HFFc6 (cell line): ENCODE measurements around the gene DRP2. TPM values are rescaled to one million over a fixed set of nuclear protein-coding genes. Genes with fewer than 3 reads are reported as not detected.
A peak's percentile ranks its signal among the peaks of the same experiment; 100 is the strongest.
"Not testable (repeated sequence)": the region's sequence is repeated elsewhere in the genome, so short reads cannot be mapped to it uniquely, and the experiment has no call there.

Experiments
- DNase-seq: peaks from one replicate; pipeline ENCODE4 v3.0.0-alpha.2; 2018
- H3K27ac Mint-ChIP-seq: 2 replicates; pipeline ENCODE4 v1.8.0; 2020; ENCODE audit warnings: mild to moderate bottlenecking, mixed read lengths
- H3K27me3 Mint-ChIP-seq: 2 replicates; pipeline ENCODE4 v1.8.0; 2021; ENCODE audit warnings: mild to moderate bottlenecking, moderate library complexity, mixed read lengths; ENCODE audit not compliant: insufficient read depth
- H3K36me3 Mint-ChIP-seq: 2 replicates; pipeline ENCODE4 v1.8.0; 2021; ENCODE audit warnings: low read depth, mixed read lengths
- H3K4me1 Mint-ChIP-seq: 2 replicates; pipeline ENCODE4 v1.8.0; 2020; ENCODE audit warnings: low read depth, mixed read lengths
- H3K4me3 Mint-ChIP-seq: 2 replicates; pipeline ENCODE4 v1.8.0; 2020; ENCODE audit warnings: mild to moderate bottlenecking, moderate library complexity, mixed read lengths
- H3K9me3 Mint-ChIP-seq: 2 replicates; pipeline ENCODE4 v1.8.0; 2020; ENCODE audit warnings: mild to moderate bottlenecking, mixed read lengths
- CTCF ChIP-seq: fragments of 200-600 bp; sonication (generic); IDR thresholded peaks from 2 replicates; pipeline ENCODE4 v1.5.0; 2021; ENCODE audit warnings: antibody characterized with exemption, mild to moderate bottlenecking
- long read RNA-seq: library from polyadenylated mRNA; unstranded; transcript quantifications from one replicate; pipeline ENCODE4 v2.0.0, GENCODE V29; 2019
- total RNA-seq, 6 experiments: library from RNA; stranded (reverse); fragmentation: NEBNext Ultra II Directional; extraction: Animal tissue kit (Norgen Biotek cat#: 25700); gene quantifications; 2 replicates in 1 of 6; 3 replicates in 5 of 6; pipeline ENCODE4 v1.2.3, GENCODE V29; 2021

Gene DRP2
- total RNA-seq: under 1 TPM; 0.30 to 0.55 (median 0.37) TPM
- long read RNA-seq: 0 reads

GRCh38 chrX:101219116-101219863 lies at the start of gene DRP2:
Gene DRP2 (plus strand): TSS chrX:101219786. CDS start chrX:101231648, 11,862 bp downstream.
- H3K36me3 Mint-ChIP-seq: no peaks in the 10 kb centered on the region
- H3K9me3 Mint-ChIP-seq: no peaks in the 10 kb centered on the region
- H3K27me3 Mint-ChIP-seq: no peaks in the 10 kb centered on the region; the same call in 1 of the 2 replicates
- no peak within 1 kb of the TSS; the same call in 1 of the 2 replicates for H3K4me3 Mint-ChIP-seq
- peaks cover 26% of the 10 kb centered on the region for H3K4me1 Mint-ChIP-seq
- peak; percentile 28 for DNase-seq
- no peak for TF ChIP-seq CTCF
- peak within 1 kb of the TSS; percentile 76 for H3K27ac Mint-ChIP-seq

GRCh38 chrX:101171883-101172400 lies 47.6 kb upstream of the DRP2 start:
- H3K27me3 Mint-ChIP-seq: no peaks in the 10 kb centered on the region; the same call in none of the 2 replicates
- H3K4me1 Mint-ChIP-seq: peaks cover 19% of the 10 kb centered on the region
- no peaks in the 10 kb centered on the region for H3K36me3 Mint-ChIP-seq
- H3K4me3 Mint-ChIP-seq: no peak overlapping the region
- no peak for TF ChIP-seq CTCF
- DNase-seq: no peak
- H3K27ac Mint-ChIP-seq: no peak overlapping the region
- H3K9me3 Mint-ChIP-seq: no peaks in the 10 kb centered on the region

GRCh38 chrX:101176439-101176838 lies 43.1 kb upstream of the DRP2 start:
- no peaks in the 10 kb centered on the region for H3K36me3 Mint-ChIP-seq
- H3K27me3 Mint-ChIP-seq: no peaks in the 10 kb centered on the region; the same call in none of the 2 replicates
- H3K4me3 Mint-ChIP-seq: no peak overlapping the region
- peaks cover 19% of the 10 kb centered on the region for H3K4me1 Mint-ChIP-seq
- H3K9me3 Mint-ChIP-seq: no peaks in the 10 kb centered on the region
- no peak for DNase-seq
- no peak overlapping the region for H3K27ac Mint-ChIP-seq
- TF ChIP-seq CTCF: no peak

GRCh38 chrX:101184876-101185275 lies 34.7 kb upstream of the DRP2 start:
- not testable (repeated sequence) for H3K4me3 Mint-ChIP-seq, H3K27me3 Mint-ChIP-seq, H3K9me3 Mint-ChIP-seq, H3K36me3 Mint-ChIP-seq, H3K27ac Mint-ChIP-seq
- H3K4me1 Mint-ChIP-seq: peaks cover 24% of the 10 kb centered on the region
- peak; percentile 1 for DNase-seq

- DNase-seq, H3K9me3 Mint-ChIP-seq, H3K27me3 Mint-ChIP-seq, H3K27ac Mint-ChIP-seq, H3K36me3 Mint-ChIP-seq, H3K4me3 Mint-ChIP-seq: not testable (repeated sequence)
- H3K4me1 Mint-ChIP-seq: peaks cover 32% of the 10 kb centered on the region
Observed at GRCh38 chrX:101187961-101188360, 31.6 kb upstream of the DRP2 start.

GRCh38 chrX:101190736-101191135 lies 28.9 kb upstream of the DRP2 start:
- H3K27me3 Mint-ChIP-seq: no peaks in the 10 kb centered on the region; the same call in 1 of the 2 replicates
- H3K36me3 Mint-ChIP-seq: no peaks in the 10 kb centered on the region
- H3K27ac Mint-ChIP-seq: no peak overlapping the region
- no peak for DNase-seq
- no peak overlapping the region for H3K4me3 Mint-ChIP-seq
- H3K4me1 Mint-ChIP-seq: peaks cover 25% of the 10 kb centered on the region
- TF ChIP-seq CTCF: no peak
- no peaks in the 10 kb centered on the region for H3K9me3 Mint-ChIP-seq
